Stimulated activated CD4-positive, alpha-beta T cell treated with anti-CD3 and anti-CD28 coated beads, Interleukin-2, amount 100 ng/mL, for 48 hours (primary cell): ENCODE data around the gene USP46.

Experiments
- DNase-seq, 2 donors: peaks; one replicate each; pipeline ENCODE4 v3.0.0-alpha.2; 2020

The USP46 gene

GRCh38 chr4:52659001-52659721, at the start of gene USP46:
USP46 (minus strand) TSS chr4:52659301; CDS start chr4:52659150, 151 bp downstream.
- peak; percentile 43 to 45 for DNase-seq

GRCh38 chr4:52704661-52705060, 45.6 kb upstream of the USP46 start:
- DNase-seq = no peak

GRCh38 chr4:52704133-52704532, 45.0 kb upstream of the USP46 start:
- DNase-seq = no peak

GRCh38 chr4:52701207-52701606, 42.1 kb upstream of the USP46 start:
- no peak for DNase-seq

DNA sequence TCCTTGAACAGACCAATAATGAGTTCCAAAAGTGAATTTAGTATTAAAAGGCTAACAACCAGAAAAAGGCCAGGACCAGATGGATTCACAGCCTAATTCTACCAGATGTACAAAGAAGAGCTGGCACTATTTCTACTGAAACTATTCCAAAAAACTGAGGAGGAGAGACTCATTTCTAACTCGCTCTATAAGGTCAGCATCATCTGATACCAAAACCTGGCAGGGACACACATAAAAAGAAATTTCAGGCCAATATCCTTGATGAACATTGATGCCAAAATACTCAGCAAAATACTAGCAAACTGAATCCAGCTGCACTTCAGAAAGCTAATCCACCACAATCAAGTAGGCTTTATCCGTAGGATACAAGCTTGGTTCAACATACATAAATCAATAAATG, 35.8 kb upstream of the USP46 start:
- no peak for DNase-seq

DNA sequence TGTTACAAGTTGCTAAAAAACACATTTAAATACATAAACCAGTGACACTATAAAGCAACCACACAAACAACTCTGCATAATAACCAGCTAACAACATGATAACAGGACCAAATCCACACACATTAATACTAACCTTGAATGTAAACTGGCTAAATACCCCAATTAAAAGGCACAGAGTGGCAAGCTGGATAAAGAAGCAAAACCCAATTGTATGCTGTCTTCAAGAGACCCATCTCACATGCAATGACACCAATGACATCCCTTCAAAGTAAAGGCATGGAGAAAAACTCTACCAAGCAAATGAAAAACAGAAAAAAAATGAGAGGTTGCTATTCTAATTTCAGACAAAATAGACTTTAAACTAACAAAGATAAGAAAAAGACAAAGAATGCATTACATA, 34.4 kb upstream of the USP46 start:
- no peak for DNase-seq

- no peak for DNase-seq
Observed at GRCh38 chr4:52689096-52689495, 30.0 kb upstream of the USP46 start.

- no peak for DNase-seq
Observed at GRCh38 chr4:52687696-52688095, 28.6 kb upstream of the USP46 start.

DNA sequence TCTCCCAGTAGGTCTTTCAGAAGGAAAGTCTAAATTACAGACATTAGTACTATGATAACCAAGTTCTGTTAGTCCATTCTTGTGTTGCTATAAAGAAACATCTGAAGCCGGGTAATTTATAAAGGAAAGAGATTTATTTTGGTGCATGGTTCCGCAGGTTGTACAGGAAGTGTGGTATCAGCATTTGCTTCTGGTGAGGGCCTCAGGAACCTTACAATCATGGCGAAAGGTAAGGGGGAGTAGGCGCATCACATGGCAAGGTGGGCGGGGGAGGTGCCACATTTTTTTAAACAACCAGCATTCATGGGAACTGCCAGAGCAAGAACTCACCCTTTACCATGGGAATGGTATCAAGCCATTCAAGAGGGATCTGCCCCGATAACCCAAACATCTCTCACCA, 26.2 kb upstream of the USP46 start:
- DNase-seq = no peak

GRCh38 chr4:52684896-52685295, 25.8 kb upstream of the USP46 start:
- no peak for DNase-seq

DNA sequence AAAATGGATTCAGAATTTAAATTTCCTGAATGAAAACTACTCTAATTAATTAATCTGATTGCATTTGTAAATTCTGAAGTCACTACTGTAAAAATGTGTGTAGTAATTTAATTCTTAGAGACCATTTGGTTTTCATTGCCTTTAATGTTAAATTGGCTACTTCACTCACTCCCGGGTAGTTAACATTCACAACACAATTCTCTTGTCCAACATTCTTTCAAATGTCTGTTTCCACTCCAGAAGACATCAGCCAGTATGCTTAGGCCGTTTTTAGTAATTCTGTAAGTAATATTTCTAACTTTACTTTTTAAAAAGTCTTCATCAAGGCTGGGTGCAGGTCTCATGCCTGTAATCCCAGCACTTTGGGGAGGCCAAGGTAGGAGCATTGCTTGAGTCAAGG, 21.3 kb upstream of the USP46 start:
- no peak for DNase-seq

GRCh38 chr4:52676536-52676935, 17.4 kb upstream of the USP46 start:
- no peak for DNase-seq

GRCh38 chr4:52675111-52675510, 16.0 kb upstream of the USP46 start:
- no peak for DNase-seq

DNA sequence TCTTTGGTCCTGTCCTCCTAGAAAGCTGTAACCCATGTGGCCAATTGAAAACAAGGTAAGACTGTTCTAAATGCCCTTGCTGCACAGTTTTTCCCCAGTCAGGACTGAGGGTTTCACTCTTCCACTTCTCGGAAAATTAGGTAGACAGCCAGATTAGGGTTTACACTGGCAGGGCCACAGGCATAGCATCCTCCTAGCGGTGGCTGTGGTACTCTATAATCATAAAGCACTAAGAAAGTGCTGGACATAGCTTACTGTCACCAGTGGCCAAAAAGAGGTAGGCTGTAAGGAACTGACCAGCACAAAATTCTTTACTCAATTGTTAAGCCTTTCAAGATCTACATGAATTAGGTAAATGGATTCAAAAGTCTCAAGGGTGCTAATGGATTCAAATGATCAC, 11.6 kb upstream of the USP46 start:
- DNase-seq = no peak

GRCh38 chr4:52670121-52670520, 11.0 kb upstream of the USP46 start:
- no peak for DNase-seq

- DNase-seq = no peak
Observed at GRCh38 chr4:52665592-52665991, 6.5 kb upstream of the USP46 start.

DNA sequence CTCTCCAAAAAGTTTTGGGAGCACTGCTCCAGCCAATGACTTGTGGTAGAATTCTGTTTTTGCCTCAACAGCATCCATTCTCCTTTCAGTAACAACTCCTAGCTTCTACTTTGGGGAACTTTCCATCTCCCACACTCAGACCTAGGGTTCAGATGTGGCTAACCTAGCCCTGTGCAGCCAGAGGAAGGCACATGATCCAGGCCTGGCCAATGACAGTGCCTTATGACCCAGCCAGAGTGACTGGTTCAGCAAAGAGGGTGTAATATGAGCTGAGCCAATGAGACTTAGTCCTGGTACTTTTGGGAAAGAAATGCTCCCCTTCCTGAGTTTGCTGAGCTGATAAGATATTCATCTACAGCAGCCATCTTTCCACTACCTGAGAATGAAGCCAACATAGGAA, 5.4 kb upstream of the USP46 start:
- no peak for DNase-seq

DNA sequence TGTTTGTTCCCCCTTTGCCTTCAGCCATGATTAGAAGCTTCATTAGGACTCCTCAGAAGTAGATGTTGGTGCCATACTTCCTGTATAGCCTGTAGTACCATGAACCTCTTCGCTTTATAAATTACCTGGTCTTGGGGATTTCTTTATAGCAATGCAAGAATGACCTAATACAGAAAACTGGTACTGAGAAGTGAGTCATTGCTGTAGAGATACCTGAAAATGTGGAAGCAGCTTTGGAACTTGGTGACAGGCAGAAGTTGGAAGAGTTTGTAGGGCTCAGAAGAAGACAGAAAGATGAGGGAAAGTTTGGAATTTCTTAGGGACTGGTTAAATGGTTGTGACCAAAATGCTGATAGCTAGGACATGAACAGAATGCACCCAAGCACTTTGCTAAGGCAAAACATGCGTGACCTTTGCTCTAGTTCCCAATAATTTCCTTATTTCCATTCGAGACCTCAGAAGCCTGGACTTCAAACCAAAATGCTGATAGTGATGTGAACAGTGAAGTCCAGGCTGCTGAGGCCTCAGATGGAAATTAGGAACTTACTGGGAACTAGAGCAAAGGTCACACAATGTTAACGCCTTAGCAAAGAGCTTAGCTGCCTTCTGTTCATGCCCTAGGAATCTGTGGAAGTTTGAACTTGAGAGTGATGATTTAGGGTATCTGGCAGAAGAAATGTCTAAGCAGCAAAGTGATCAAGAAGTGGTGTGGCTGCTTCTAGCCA, 3.0 kb upstream of the USP46 start:
- no peak for DNase-seq

GRCh38 chr4:52660643-52661042, 1.5 kb upstream of the USP46 start:
- DNase-seq = no peak

- peak in 1 of 2 donors; percentile 4 for DNase-seq
Observed at GRCh38 chr4:52659722-52660261, 691 bp upstream of the USP46 start.

GRCh38 chr4:52658641-52659000, 480 bp downstream of the USP46 start:
- DNase-seq = peak in 1 of 2 donors; percentile 7

DNA sequence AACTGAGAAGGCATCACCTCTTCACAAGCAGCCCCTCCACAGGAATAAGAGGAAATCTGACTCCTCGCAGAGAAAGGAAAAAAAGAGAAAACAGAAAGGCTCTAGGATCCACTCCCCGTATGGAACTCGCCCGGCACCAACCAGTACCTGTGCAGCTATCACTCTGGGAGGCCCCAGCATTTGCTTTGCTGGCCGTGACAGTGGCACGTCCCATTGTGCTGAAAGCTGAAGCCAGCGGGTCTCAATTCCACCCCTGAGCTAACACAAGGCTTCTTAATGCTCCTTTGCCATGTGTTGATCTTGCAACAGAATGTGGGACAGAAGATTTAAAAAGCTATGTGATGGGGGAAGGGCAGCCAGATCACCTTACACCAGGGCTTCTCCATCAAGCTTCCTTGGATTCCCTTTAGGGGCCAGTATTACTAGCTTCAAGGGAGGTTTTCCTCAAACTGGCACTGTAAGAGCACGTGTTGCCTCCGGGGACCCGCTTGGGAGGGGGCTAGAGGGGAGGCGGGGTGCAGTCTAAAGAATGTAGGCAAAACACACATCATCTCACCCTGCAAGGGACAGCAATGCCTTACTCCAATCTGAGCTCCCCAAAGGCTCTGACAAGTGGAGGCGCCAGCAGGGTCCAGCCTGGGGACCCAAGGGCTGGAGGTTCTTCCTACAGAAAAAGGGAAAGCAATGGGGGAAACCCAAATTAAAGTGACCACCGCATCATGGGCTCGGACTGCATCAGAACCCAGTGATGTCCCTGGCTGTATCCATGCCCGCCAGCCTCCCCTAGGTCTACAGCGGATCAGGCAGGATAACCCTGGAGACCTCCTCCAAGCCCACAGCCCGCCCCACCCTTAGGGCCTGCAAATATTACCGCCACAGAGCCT, 1.2 kb downstream of the USP46 start:
- DNase-seq = no peak

DNA sequence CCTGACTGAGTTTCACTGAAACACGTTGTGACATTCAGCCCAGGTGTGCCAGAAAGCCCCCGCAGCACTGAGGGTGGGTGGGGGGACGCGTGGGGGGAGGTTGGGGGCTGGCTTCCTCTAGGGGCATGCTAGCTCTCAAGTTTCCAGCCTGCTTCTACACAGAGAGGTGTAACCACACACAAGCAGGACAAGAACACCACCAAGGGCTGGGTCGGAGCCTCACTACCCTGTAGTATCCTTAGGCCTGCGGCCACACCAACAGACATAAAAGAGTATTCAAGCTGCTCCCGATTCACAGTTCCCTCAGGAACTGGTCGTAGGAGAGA, 1.8 kb downstream of the USP46 start:
- no peak for DNase-seq

DNA sequence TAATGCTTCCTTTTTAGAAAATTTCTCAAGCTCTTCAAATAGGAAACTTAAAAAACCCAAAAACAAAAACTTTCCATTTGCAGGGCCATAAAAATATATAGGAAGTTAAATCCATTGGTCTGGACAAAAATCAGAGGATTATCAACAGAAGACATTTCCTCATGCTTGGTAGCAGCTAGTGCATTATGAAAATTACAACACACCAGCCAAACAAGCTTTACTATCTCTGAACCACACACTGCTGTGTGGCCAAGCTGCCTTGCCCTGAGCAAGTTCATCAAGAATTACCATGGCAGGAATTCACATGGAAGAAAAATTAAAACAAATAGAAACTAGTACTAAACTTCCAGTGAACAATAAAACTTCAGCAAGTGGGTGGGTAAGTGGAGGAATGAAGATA, 3.6 kb downstream of the USP46 start:
- DNase-seq = no peak
